Panc1 (cell line): Measurements from ENCODE around the gene REC114.

Experiments
- CTCF ChIP-seq: fragments of 450-650 bp; IDR thresholded peaks from 2 replicates; pipeline ENCODE4 v1.5.1; 2017; ENCODE audit warnings: mild to moderate bottlenecking
- POLR2AphosphoS5 ChIP-seq: IDR thresholded peaks from 2 replicates; pipeline ENCODE4 v1.6.1; 2012; ENCODE audit warnings: mild to moderate bottlenecking, low read depth, low read length, moderate library complexity
- REST ChIP-seq, 2 experiments: IDR thresholded peaks; 2 replicates each; pipeline ENCODE4 v1.6.1; 2011 to 2012; ENCODE audit warnings: low read depth in 2 of 2, control low read depth in 1 of 2, low read length in 1 of 2, mild to moderate bottlenecking in 1 of 2, moderate library complexity in 1 of 2; ENCODE audit not compliant: insufficient read depth in 1 of 2
- SIN3A ChIP-seq: IDR thresholded peaks from 2 replicates; pipeline ENCODE4 v1.6.1; 2012; ENCODE audit warnings: low read depth, mild to moderate bottlenecking, low read length, moderate library complexity, borderline replicate concordance; ENCODE audit not compliant: insufficient read depth
- TCF7L2 ChIP-seq: IDR thresholded peaks from 2 replicates; pipeline ENCODE4 v1.6.1; 2011; ENCODE audit warnings: mild to moderate bottlenecking, low read depth, low read length, inconsistent platforms

DNA sequence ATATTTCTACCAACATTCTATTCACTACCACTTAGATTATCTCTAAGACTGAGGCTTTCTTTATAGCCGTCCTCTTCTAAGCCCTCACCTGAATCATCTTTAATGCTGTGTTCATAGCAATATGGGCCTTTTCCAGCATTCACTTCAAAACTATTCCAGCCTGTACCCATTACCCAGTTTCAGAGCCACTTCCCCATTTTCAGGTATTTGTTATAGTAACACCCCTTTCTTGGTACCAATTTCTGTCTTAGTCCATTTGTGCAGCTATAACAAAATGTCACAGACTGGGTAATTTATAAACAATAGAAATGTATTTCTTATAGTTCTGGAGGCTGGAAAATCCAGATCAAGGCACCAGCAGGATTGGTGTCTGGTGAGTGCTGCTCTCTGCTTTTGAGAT is 45.7 kb downstream of the REC114 start:
- no peak for TF ChIP-seq CTCF
- no peak for TF ChIP-seq POLR2AphosphoS5
- no peak for TF ChIP-seq SIN3A
- TF ChIP-seq TCF7L2, result no peak
- TF ChIP-seq REST (IDR thresholded peaks at IDR 0.05; ENCODE audit: insufficient read depth in 1 of 2, low read depth in 2 of 2, low read length in 1 of 2), result no peak
